T1000 (cell line): ENCODE measurements around the gene F7.

Experiments
- DNase-seq: peaks from one replicate; lab custom pipeline; 2025; ENCODE audit warnings: mixed read lengths; lab: John Stamatoyannopoulos, UW

F7 gene

GRCh38 chr13:113138792-113139551 lies 33.4 kb downstream of the F7 start:
- no peak for DNase-seq

- DNase-seq, result no peak
Observed at GRCh38 chr13:113139577-113139976, 34.0 kb downstream of the F7 start.

GRCh38 chr13:113140677-113141600 lies 35.3 kb downstream of the F7 start:
- no peak for DNase-seq

- DNase-seq, result no peak
Observed at GRCh38 chr13:113141601-113141970, 36.0 kb downstream of the F7 start.

GRCh38 chr13:113142876-113143275 lies 37.3 kb downstream of the F7 start:
- DNase-seq, result no peak

GRCh38 chr13:113143466-113144254 lies 38.1 kb downstream of the F7 start:
- DNase-seq, result no peak

GRCh38 chr13:113144255-113144629 lies 38.7 kb downstream of the F7 start:
- no peak for DNase-seq

GRCh38 chr13:113145496-113145895 lies 39.9 kb downstream of the F7 start:
- DNase-seq, result no peak

GRCh38 chr13:113145911-113146598 lies 40.5 kb downstream of the F7 start:
- DNase-seq, result no peak

- DNase-seq, result no peak
Observed at GRCh38 chr13:113146750-113147149, 41.2 kb downstream of the F7 start.

- DNase-seq, result no peak
Observed at GRCh38 chr13:113147206-113147605, 41.6 kb downstream of the F7 start.

- DNase-seq, result no peak
Observed at GRCh38 chr13:113148407-113148806, 42.8 kb downstream of the F7 start.

GRCh38 chr13:113148940-113149503 lies 43.4 kb downstream of the F7 start:
- DNase-seq, result no peak

- no peak for DNase-seq
Observed at GRCh38 chr13:113149711-113150549, 44.3 kb downstream of the F7 start.

- no peak for DNase-seq
Observed at GRCh38 chr13:113150550-113151365, 45.2 kb downstream of the F7 start.

- no peak for DNase-seq
Observed at GRCh38 chr13:113151745-113152690, 46.4 kb downstream of the F7 start.

GRCh38 chr13:113152691-113152983 lies 47.0 kb downstream of the F7 start:
- DNase-seq, result no peak

- DNase-seq, result no peak
Observed at GRCh38 chr13:113152984-113153809, 47.6 kb downstream of the F7 start.
